HepG2 (cell line): ENCODE data around the gene CDR2L. TPM values are rescaled to one million over a fixed set of nuclear protein-coding genes. Genes with fewer than 3 reads are reported as not detected.

Source experiments
- ATF3 ChIP-seq: sonication (generic); formaldehyde crosslinking; IDR thresholded peaks from 2 replicates; pipeline ENCODE4 v1.4.0; 2020; ENCODE audit warnings: missing genetic modification reagents
- EEA1 ChIP-seq: sonication (generic); formaldehyde crosslinking; IDR thresholded peaks from 2 replicates; pipeline ENCODE4 v1.5.1; 2020; ENCODE audit warnings: mild to moderate bottlenecking, missing genetic modification reagents, borderline replicate concordance
- FOXA1 ChIP-seq, 2 experiments: fragments of 450-650 bp in 1 of 2; sonication (generic) in 1 of 2; formaldehyde crosslinking in 1 of 2; IDR thresholded peaks; 2 replicates each; pipeline versions ENCODE4 v1.4.0 to v1.6.1; 2016 to 2020; ENCODE audit warnings: missing genetic modification reagents in 1 of 2
- HMGXB4 ChIP-seq, 2 experiments: sonication (generic) in 1 of 2; formaldehyde crosslinking in 1 of 2; IDR thresholded peaks; 2 replicates each; pipeline versions ENCODE4 v1.4.0 to v1.6.1; 2018 to 2020; ENCODE audit warnings: missing genetic modification reagents in 2 of 2, borderline replicate concordance in 1 of 2, low read depth in 1 of 2, mild to moderate bottlenecking in 1 of 2, missing biosample characterization in 1 of 2
- JARID2 ChIP-seq: sonication (generic); formaldehyde crosslinking; IDR thresholded peaks from 2 replicates; pipeline ENCODE4 v1.8.1; 2023; ENCODE audit warnings: missing genetic modification reagents, inconsistent platforms; ENCODE audit not compliant: insufficient replicate concordance
- MED13 ChIP-seq: sonication (generic); formaldehyde crosslinking; IDR thresholded peaks from 2 replicates; pipeline ENCODE4 v1.5.0; 2020; ENCODE audit warnings: missing genetic modification reagents
- MEIS1 ChIP-seq: sonication (generic); formaldehyde crosslinking; IDR thresholded peaks from 2 replicates; pipeline ENCODE4 v1.9.0; 2021; ENCODE audit warnings: mild to moderate bottlenecking, missing genetic modification reagents, moderate library complexity, borderline replicate concordance
- NCOR1 ChIP-seq: fragments of 200-600 bp; sonication (generic); IDR thresholded peaks from 2 replicates; pipeline ENCODE4 v1.7.0; 2017; ENCODE audit warnings: antibody characterized with exemption, low read length, borderline replicate concordance
- NRL ChIP-seq: sonication (generic); formaldehyde crosslinking; IDR thresholded peaks from 2 replicates; pipeline ENCODE4 v1.5.0; 2020; ENCODE audit warnings: missing genetic modification reagents, mild to moderate bottlenecking, moderate library complexity, borderline replicate concordance
- REL ChIP-seq: sonication (generic); formaldehyde crosslinking; conservative IDR thresholded peaks from 2 replicates; pipeline ENCODE4 v1.8.0; 2022; ENCODE audit warnings: mild to moderate bottlenecking, missing genetic modification reagents, moderate library complexity
- RFX3 ChIP-seq: IDR thresholded peaks from 2 replicates; pipeline ENCODE4 v1.6.1; 2016; ENCODE audit warnings: missing biosample characterization, missing genetic modification reagents
- TRAFD1 ChIP-seq: sonication (generic); formaldehyde crosslinking; IDR thresholded peaks from 2 replicates; pipeline ENCODE4 v1.5.1; 2020; ENCODE audit warnings: missing genetic modification reagents, mild to moderate bottlenecking, borderline replicate concordance
- ZMYM4 ChIP-seq: sonication (generic); formaldehyde crosslinking; IDR thresholded peaks from 2 replicates; pipeline ENCODE4 v1.8.1; 2023; ENCODE audit warnings: mild to moderate bottlenecking, missing genetic modification reagents
- ZNF136 ChIP-seq: sonication (generic); formaldehyde crosslinking; IDR thresholded peaks from 2 replicates; pipeline ENCODE4 v1.8.1; 2022; ENCODE audit warnings: low read depth, mild to moderate bottlenecking, moderate library complexity, missing genetic modification reagents
- ZNF292 ChIP-seq: sonication (generic); formaldehyde crosslinking; IDR thresholded peaks from 2 replicates; pipeline ENCODE4 v1.8.1; 2022; ENCODE audit warnings: mild to moderate bottlenecking, low read depth, missing genetic modification reagents, borderline replicate concordance
- ZNF616 ChIP-seq: sonication (generic); formaldehyde crosslinking; IDR thresholded peaks from 2 replicates; pipeline ENCODE4 v1.5.0; 2020; ENCODE audit warnings: low read depth, mild to moderate bottlenecking, missing genetic modification reagents
- ZNF740 ChIP-seq: sonication (generic); formaldehyde crosslinking; IDR thresholded peaks from 2 replicates; pipeline ENCODE4 v1.4.0; 2020; ENCODE audit warnings: missing genetic modification reagents
- ZNF747 ChIP-seq: sonication (generic); formaldehyde crosslinking; IDR thresholded peaks from 2 replicates; pipeline ENCODE4 v1.8.1; 2023; ENCODE audit warnings: missing genetic modification reagents, mild to moderate bottlenecking, borderline replicate concordance
- ZNF773 ChIP-seq: sonication (generic); formaldehyde crosslinking; IDR thresholded peaks from 2 replicates; pipeline ENCODE4 v1.4.0; 2020; ENCODE audit warnings: missing genetic modification reagents, borderline replicate concordance
- polyA plus RNA-seq, 8 experiments: library from polyadenylated mRNA; depleted of rRNA in 3 of 8; stranded (reverse) in 7 of 8; unstranded in 1 of 8; fragments of >200 nt; fragmentation: Illumina TruSeq in 4 of 8; extraction: Trizol in 4 of 8; gene quantifications; 2 replicates each; pipeline versions ENCODE4 v1.2.1 to v1.2.3, GENCODE V29; 2011 to 2016; ENCODE audit warnings: low read depth in 4 of 8, missing spikeins in 1 of 8, mixed read lengths in 1 of 8; ENCODE audit not compliant: insufficient read depth in 1 of 8
- total RNA-seq, 5 experiments: library from RNA; depleted of rRNA; stranded (reverse); fragments of >200 nt; fragmentation: Illumina TruSeq; extraction: Trizol; gene quantifications; 2 replicates each; pipeline ENCODE4 v1.2.3, GENCODE V29; 2016; ENCODE audit warnings: low read depth in 1 of 5

CDR2L gene
- total and polyA plus RNA-seq, 2 of the 13 experiments (the other 11 are each of a cell fraction or from before 2014, with no cell fraction given) = 1.9 to 2.1 TPM

GRCh38 chr17:75047398-75048098 is 60.1 kb downstream of the CDR2L start (continued):
- peak; percentile 48; the same call in 1 of the 2 replicates for TF ChIP-seq NRL (CRISPR knock-in tag)
- no peak for TF ChIP-seq ZNF740 (CRISPR knock-in tag)
- no peak; the same call in 1 of the 2 replicates for TF ChIP-seq MEIS1 (CRISPR knock-in tag)
- TF ChIP-seq ZNF616 (CRISPR knock-in tag) = no peak
- TF ChIP-seq MED13 (CRISPR knock-in tag) = peak; percentile 32; the same call in 1 of the 2 replicates
- 0 out of 2 replicates have a peak, but pooled peaks have one; percentile 14 for TF ChIP-seq EEA1 (CRISPR knock-in tag)
- TF ChIP-seq ATF3 (CRISPR knock-in tag) = 0 out of 2 replicates have a peak, but pooled peaks have one; percentile 3
- 0 out of 4 replicates have a peak, but pooled peaks of 1 of the 2 experiments have one; percentile 31 for TF ChIP-seq HMGXB4 (CRISPR knock-in tag; IDR thresholded peaks at IDR 0.05; ENCODE audit: borderline replicate concordance in 1 of 2, low read depth in 1 of 2)
- TF ChIP-seq TRAFD1 (CRISPR knock-in tag) = no peak
- TF ChIP-seq ZNF292 (CRISPR knock-in tag) = no peak
- 0 out of 2 replicates have a peak, but pooled peaks have one; percentile 7 for TF ChIP-seq ZNF136 (CRISPR knock-in tag)
- TF ChIP-seq ZNF747 (CRISPR knock-in tag) = peak; percentile 17
- TF ChIP-seq RFX3 = no peak
- TF ChIP-seq ZMYM4 = 0 out of 2 replicates have a peak, but pooled peaks have one; percentile 10
- TF ChIP-seq NCOR1 = no peak
- no peak for TF ChIP-seq JARID2 (CRISPR knock-in tag)
- TF ChIP-seq ZNF773 (CRISPR knock-in tag) = peak; percentile 37; the same call in 1 of the 2 replicates
- TF ChIP-seq REL (CRISPR knock-in tag) = no peak
- no peak for TF ChIP-seq FOXA1 (IDR thresholded peaks at IDR 0.05)
- no peak for TF ChIP-seq FOXA1 (CRISPR knock-in tag; IDR thresholded peaks at IDR 0.05)
